Psoas muscle (tissue), 8 donors: ENCODE data around the gene TSTD2. TPM values are rescaled to one million over a fixed set of nuclear protein-coding genes. Genes with fewer than 3 reads are reported as not detected.

Experiments used
- ATAC-seq, 4 donors: fragments of 200-7000 bp; cut with Tn5 transposase; one replicate each; pipeline ENCODE4 v1.9.1; 2020; ENCODE audit warnings: moderate library complexity in 3 of 4, mild to moderate bottlenecking in 2 of 4
- DNase-seq, 2 donors: peaks; one replicate each; pipeline ENCODE4 v3.0.0-alpha.2; 2020
- H3K27ac ChIP-seq: fragments of 200-600 bp; one replicate; pipeline ENCODE4 v1.8.0; 2022
- H3K27me3 ChIP-seq, 3 donors: fragments of 200-600 bp in 1 of 3; one replicate each; pipeline versions ENCODE4 v1.6.1 to v1.8.0; 2013 to 2022; ENCODE audit warnings: low read length in 2 of 3, mild to moderate bottlenecking in 2 of 3, moderate library complexity in 1 of 3; ENCODE audit not compliant: insufficient read depth in 3 of 3
- H3K36me3 ChIP-seq, 2 donors: fragments of 200-600 bp in 1 of 2; one replicate each; pipeline versions ENCODE4 v1.6.1 to v1.8.0; 2013 to 2022; ENCODE audit warnings: low read depth in 1 of 2, mild to moderate bottlenecking in 1 of 2, moderate library complexity in 1 of 2; ENCODE audit not compliant: insufficient read depth in 1 of 2
- H3K4me1 ChIP-seq: fragments of 200-600 bp; one replicate; pipeline ENCODE4 v1.8.0; 2022
- H3K4me3 ChIP-seq: fragments of 200-600 bp; one replicate; pipeline ENCODE4 v1.8.0; 2022; ENCODE audit warnings: mild to moderate bottlenecking
- H3K9me3 ChIP-seq: fragments of 200-600 bp; one replicate; pipeline ENCODE4 v1.8.0; 2022
- CTCF ChIP-seq: fragments of 200-600 bp; IDR thresholded peaks from one replicate; pipeline ENCODE4 v1.8.0; 2022; ENCODE audit warnings: antibody characterized with exemption
- WGBS, 3 donors: extraction: QIAGEN DNeasy Blood & Tissue Kit; methylation state at CpG; one replicate each; pipeline versions ENCODE4 v1.1.6 to v1.1.7; 2013; 5-methylcytosine and 5-hydroxymethylcytosine counted together
- intact Hi-C, 2 donors: fragments of 100-400 bp; cut with DNase I; formaldehyde crosslinking; loops; one replicate each; pipeline versions ENCODE4 v1.11.0 to v1.14.2; 2022
- polyA plus RNA-seq, 3 donors: library from polyadenylated mRNA; stranded (reverse); fragments of 200-250 nt; gene quantifications; one replicate each; pipeline ENCODE4 v1.2.3, GENCODE V29; 2013
- total RNA-seq, 4 donors: library from RNA; stranded (reverse); fragmentation: NEBNext Ultra II Directional in 2 of 4; extraction: Animal tissue kit (Norgen Biotek cat#: 25700) in 2 of 4; gene quantifications; one replicate each; pipeline versions ENCODE4 v1.2.1 to v1.2.4, GENCODE V29; 2021 to 2023
- donor health status: healthy with polysubstance abuse.
- donor health status: DM: no; HTN: no; CAD: no; lungs with moderate emphysema.
- donor health status: Bipolar disorder and iron deficiency.
- donor health status: healthy.
- donor health status: DM: yes; HTN: yes; CAD: no.
- donor health status: DM: no; HTN: no; CAD: no.
- donor health status: DM: no; HTN: no; CAD: no.
- donor health status: DM: yes; HTN: yes; CAD: no.

TSTD2 gene
- total and polyA plus RNA-seq, 7 donors: 16.2 to 22.9 (median 18.1) TPM

GRCh38 chr9:97672403-97672802, 39.2 kb upstream of the TSTD2 start:
- TF ChIP-seq CTCF: no peak
- Histone ChIP-seq H3K4me1 (no peaks in the 10 kb centered on the region), H3K27me3 (no peaks in the 10 kb centered on the region), H3K36me3 (peaks cover 30 to 100% of the 10 kb centered on the region in 2 donors), H3K27ac (no peak overlapping the region), H3K4me3 (no peak overlapping the region), H3K9me3 (no peaks in the 10 kb centered on the region)
- no peak for ATAC-seq
- no peak for DNase-seq
- 93 to 95% (median 95%) methylated on average over 3 of the region's 3 CpGs for WGBS, 3 donors
- intact Hi-C loops: no loop called here

- WGBS, 3 donors: 82 to 88% (median 84%) methylated on average over 3 of the region's 3 CpGs
- no peak for TF ChIP-seq CTCF
- intact Hi-C loops: no loop called here
- Histone ChIP-seq H3K27ac (no peak overlapping the region), H3K9me3 (no peaks in the 10 kb centered on the region), H3K4me1 (no peaks in the 10 kb centered on the region), H3K36me3 (peaks cover 32 to 100% of the 10 kb centered on the region in 2 donors), H3K4me3 (no peak overlapping the region), H3K27me3 (no peaks in the 10 kb centered on the region)
- ATAC-seq (no peak), DNase-seq (no peak)
Observed at GRCh38 chr9:97670586-97670985, 37.4 kb upstream of the TSTD2 start.

- Histone ChIP-seq H3K36me3 (peaks cover 29 to 100% of the 10 kb centered on the region in 2 donors), H3K27me3 (no peaks in the 10 kb centered on the region), H3K4me1 (no peaks in the 10 kb centered on the region), H3K4me3 (no peak overlapping the region), H3K9me3 (no peaks in the 10 kb centered on the region), H3K27ac (no peak overlapping the region)
- ATAC-seq: no peak
- TF ChIP-seq CTCF: no peak
- 95 to 98% (median 96%) methylated on average over 3 of the region's 3 CpGs for WGBS, 3 donors
- DNase-seq: no peak
- intact Hi-C loops: no loop called here
Observed at GRCh38 chr9:97668485-97668884, 35.3 kb upstream of the TSTD2 start.

GRCh38 chr9:97666907-97667686, 33.9 kb upstream of the TSTD2 start:
- no peaks in the 10 kb centered on the region for H3K9me3 ChIP-seq
- intact Hi-C loops: no loop called here
- WGBS, 3 donors: 74 to 85% (median 79%) methylated on average over 5 of the region's 5 CpGs
- peaks cover 28 to 100% of the 10 kb centered on the region in 2 donors for H3K36me3 ChIP-seq
- H3K27ac ChIP-seq: no peak overlapping the region
- no peaks in the 10 kb centered on the region for H3K27me3 ChIP-seq
- no peak for TF ChIP-seq CTCF
- ATAC-seq (no peak), DNase-seq (no peak)
- no peak overlapping the region for H3K4me3 ChIP-seq
- no peaks in the 10 kb centered on the region for H3K4me1 ChIP-seq

- ATAC-seq: no peak
- Histone ChIP-seq H3K4me3 (no peak overlapping the region), H3K27ac (no peak overlapping the region), H3K36me3 (peaks cover 26 to 100% of the 10 kb centered on the region in 2 donors), H3K27me3 (no peaks in the 10 kb centered on the region), H3K4me1 (no peaks in the 10 kb centered on the region), H3K9me3 (no peaks in the 10 kb centered on the region)
- 93 to 95% (median 93%) methylated on average over 3 of the region's 3 CpGs for WGBS, 3 donors
- no peak for TF ChIP-seq CTCF
- intact Hi-C loops: no loop called here
- DNase-seq: no peak
Observed at GRCh38 chr9:97665742-97666141, 32.6 kb upstream of the TSTD2 start.
